WI38 (cell line): ENCODE data around the gene PRPSAP2.

Experiments used
- H3K4me3 ChIP-seq: 2 replicates; pipeline ENCODE4 v1.5.1; 2011; ENCODE audit warnings: low read depth, mild to moderate bottlenecking, control low read depth, low read length
- TF ChIP-seq, protein P1 (sequence below): IDR thresholded peaks from 2 replicates; pipeline ENCODE4 v1.5.1; 2012; ENCODE audit warnings: low read depth, mild to moderate bottlenecking, control low read depth, low read length

The PRPSAP2 gene

DNA sequence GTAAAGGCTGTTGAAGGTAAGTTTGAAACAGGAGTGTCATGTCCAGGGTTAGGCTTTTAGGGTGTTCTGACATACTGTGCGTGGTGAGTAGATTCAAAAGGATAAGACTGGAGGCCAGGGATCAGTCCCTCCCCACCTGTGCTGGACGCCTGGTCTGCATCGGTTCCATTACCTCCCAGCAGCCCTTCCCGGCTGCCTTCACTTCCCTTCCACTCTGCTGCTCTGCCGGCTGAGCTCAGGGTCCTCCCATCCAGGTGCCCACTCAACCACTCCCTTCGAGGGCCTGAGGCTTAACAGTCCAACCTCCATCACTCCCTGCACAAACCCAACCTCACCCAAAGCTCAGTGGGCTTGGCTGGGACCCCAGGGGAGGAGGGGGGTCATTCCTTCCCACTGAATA lies 89.9 kb downstream of the PRPSAP2 start:
- no peak overlapping the region for H3K4me3 ChIP-seq
- TF ChIP-seq, protein P1, sequence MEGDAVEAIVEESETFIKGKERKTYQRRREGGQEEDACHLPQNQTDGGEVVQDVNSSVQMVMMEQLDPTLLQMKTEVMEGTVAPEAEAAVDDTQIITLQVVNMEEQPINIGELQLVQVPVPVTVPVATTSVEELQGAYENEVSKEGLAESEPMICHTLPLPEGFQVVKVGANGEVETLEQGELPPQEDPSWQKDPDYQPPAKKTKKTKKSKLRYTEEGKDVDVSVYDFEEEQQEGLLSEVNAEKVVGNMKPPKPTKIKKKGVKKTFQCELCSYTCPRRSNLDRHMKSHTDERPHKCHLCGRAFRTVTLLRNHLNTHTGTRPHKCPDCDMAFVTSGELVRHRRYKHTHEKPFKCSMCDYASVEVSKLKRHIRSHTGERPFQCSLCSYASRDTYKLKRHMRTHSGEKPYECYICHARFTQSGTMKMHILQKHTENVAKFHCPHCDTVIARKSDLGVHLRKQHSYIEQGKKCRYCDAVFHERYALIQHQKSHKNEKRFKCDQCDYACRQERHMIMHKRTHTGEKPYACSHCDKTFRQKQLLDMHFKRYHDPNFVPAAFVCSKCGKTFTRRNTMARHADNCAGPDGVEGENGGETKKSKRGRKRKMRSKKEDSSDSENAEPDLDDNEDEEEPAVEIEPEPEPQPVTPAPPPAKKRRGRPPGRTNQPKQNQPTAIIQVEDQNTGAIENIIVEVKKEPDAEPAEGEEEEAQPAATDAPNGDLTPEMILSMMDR: no peak

DNA sequence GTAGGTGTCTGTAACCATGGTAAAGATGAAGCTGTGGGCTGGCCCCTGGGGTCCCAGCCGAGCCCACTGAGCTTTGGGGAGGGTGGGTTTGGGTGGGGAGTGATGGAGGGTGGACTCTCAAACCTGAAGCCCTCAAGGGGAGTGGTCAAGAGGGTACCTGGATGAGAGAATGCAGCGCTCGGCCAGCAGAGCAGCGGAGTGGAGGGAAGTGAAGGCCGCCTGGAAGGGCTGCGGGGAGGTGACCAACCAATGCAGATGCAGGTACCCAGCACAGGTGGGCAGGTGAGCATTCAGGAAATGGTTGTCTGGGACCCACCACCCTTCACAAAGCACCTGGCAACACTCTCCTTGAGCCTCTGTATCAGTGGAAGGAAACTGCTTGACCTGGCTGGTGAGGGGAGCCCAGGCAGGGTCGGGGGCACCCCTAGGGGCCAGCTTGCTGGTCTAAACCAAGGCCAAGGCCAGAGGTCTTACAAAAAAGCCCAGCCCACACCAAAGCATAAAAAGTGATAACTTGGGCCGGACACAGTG lies 90.6 kb downstream of the PRPSAP2 start:
- TF ChIP-seq, protein P1: no peak
- H3K4me3 ChIP-seq: no peak overlapping the region

DNA sequence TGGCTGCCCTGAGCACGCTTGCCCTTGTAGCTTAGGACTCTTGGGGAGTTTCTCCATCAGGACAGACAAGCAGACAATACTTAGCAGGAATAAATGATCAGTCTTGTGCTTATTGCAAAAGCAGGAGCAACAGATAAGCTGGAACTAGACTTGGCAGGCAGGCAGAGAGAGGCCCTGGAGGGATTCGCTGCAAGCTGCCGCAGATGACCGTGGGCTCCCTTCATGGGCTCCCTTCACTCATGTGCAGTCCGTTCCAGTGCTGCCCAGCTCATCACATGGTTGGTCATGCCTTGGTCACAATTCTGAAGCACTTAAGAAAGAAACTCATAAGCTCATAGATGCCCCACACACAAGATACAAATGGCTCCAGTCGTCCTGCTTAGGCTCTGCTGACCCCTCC lies 91.6 kb downstream of the PRPSAP2 start:
- TF ChIP-seq, protein P1: no peak
- no peak overlapping the region for H3K4me3 ChIP-seq

DNA sequence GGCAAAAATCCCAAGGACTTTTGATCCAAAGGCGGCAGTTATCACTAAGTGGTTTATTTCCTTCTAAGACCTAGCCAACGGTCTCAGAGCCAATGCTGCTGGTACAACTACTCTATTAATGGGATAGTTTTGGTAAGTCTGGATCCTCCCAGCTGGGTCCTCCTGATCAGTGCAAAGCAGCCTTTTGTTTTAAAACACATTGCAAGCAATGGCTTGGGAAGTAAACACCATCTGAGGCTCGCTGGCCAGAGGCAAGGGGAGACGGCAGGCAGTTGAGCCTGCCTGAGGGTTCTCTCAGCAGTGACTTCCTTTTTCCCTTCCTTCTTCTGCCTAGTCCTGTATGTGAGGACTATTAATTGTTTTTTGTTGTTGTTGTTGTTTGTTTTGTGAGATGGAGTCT lies 92.4 kb downstream of the PRPSAP2 start:
- no peak overlapping the region for H3K4me3 ChIP-seq
- TF ChIP-seq, protein P1: no peak

DNA sequence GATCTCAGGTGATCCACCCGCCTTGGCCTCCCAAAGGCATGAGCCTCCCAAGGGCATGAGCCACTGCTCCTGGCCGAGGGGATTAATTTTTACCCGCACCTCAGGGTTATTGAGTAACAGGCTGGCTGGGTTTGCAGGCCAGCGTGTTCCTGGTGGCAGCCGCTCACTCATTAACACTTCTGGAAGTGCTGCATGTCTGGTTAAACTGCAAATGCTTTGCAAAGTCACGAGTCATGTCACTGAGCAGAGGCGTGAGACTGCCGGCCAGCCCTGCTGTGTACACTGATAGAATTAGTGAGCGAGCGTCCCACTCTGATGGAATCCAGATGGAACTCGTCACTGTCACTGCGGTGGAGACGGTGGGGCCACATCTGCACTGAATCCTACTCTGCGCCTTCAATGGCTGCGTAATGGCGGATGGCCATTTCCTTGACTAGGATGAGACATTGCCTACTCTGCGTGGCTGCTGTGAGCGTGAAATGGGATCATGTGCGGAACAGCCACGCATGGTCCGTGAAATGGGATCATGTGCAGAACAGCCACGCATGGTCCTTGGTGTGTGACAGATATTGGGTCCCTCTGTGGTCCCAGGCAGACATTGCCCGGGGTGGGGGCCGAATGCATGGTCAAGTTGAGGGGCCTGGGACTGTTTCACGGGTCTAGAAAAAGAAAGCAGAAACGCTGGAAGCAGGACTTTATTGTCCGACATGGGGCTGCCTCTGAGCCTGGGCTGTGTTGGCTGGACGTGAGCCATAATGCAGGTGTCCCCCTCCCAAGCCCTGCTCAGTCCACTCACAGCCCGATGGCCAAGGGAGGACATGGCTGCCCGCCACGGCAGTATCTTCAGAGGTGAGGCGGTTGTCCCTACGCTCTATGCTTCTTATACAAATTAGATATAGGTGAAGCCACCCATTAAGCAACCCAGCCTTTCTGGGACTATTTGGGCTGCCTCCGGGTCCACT lies 93.3 kb downstream of the PRPSAP2 start:
- H3K4me3 ChIP-seq: no peak overlapping the region
- TF ChIP-seq, protein P1: no peak

DNA sequence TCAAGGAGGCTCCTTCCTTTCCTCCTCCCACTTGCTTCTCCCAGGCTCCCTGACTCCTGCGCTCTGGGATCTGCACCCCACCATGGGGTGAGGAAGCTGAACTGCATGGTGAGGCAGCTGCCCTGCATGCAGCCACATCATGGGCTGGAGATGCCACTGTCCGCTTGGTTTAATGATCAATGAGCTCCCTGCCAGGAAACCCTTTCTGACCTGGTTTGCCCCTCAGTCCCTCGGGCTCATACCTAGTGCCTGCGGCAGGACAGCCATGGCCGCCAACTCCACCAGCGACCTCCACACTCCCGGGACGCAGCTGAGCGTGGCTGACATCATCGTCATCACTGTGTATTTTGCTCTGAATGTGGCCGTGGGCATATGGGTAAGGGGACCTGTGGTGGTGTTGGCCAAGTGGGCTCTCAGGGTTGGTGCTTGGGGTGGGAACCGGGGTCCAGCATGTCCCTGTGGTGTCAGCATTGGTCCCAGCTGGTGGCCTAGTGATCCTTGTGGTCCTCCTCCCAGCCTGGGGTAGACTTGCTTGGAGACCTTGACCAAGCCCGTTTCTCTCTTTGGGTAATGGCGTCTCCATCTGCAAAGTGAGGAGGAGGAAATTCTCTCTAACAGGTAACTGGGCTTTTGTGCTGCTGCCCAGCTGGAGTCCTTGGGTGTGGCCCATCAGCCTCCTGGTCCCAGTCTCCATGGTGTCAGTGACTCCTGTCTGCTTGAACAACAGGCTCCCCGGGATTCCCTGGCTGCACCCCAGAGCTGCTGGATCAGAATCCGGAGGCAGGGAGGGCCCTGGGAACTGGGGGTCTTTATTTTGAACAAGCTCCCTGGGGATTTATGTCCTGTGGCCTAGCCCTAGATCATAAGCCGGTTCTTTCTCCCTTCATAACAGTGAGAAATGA lies 94.3 kb downstream of the PRPSAP2 start, which contains the start of gene SLC5A10:
Gene SLC5A10, plus strand, starts transcription at position 225 of the 902 bp plus-strand sequence. Its CDS starts 41 bp downstream, at position 266.
- TF ChIP-seq, protein P1: no peak
- no peak within 1 kb of the TSS for H3K4me3 ChIP-seq
